Kidney (tissue), 22 donors: Measurements from ENCODE around the gene LONRF3. TPM values are rescaled to one million over a fixed set of nuclear protein-coding genes. Genes with fewer than 3 reads are reported as not detected.
A peak's percentile ranks its signal among the peaks of the same experiment; 100 is the strongest.

Experiments
- DNase-seq, 5 donors: peaks; one replicate each; pipeline ENCODE4 v3.0.0-alpha.2; 2013 to 2020
- FAIRE-seq: peaks from 2 replicates; lab custom pipeline; 2012; peaks lifted over from hg19 to GRCh38; lab: Jason Lieb, UNC
- H3K27ac ChIP-seq, 2 donors: one replicate each; pipeline ENCODE4 v1.7.0; 2013; ENCODE audit warnings: low read depth in 2 of 2, low read length in 2 of 2, inconsistent platforms in 1 of 2
- H3K27me3 ChIP-seq: one replicate; pipeline ENCODE4 v1.7.1; 2013; ENCODE audit warnings: low read length, inconsistent platforms; ENCODE audit not compliant: control insufficient read depth, insufficient read depth
- H3K36me3 ChIP-seq, 3 donors: one replicate each; pipeline versions ENCODE4 v1.7.0 to v1.7.1; 2013; ENCODE audit warnings: low read length in 3 of 3, control low read depth in 1 of 3, inconsistent platforms in 1 of 3; ENCODE audit not compliant: insufficient read depth in 3 of 3, control insufficient read depth in 2 of 3
- H3K4me1 ChIP-seq, 3 donors: one replicate each; pipeline versions ENCODE4 v1.7.0 to v1.7.1; 2013; ENCODE audit warnings: low read length in 3 of 3, inconsistent platforms in 1 of 3, low read depth in 1 of 3; ENCODE audit not compliant: control insufficient read depth in 2 of 3, insufficient read depth in 2 of 3
- H3K4me3 ChIP-seq, 3 donors: one replicate each; pipeline versions ENCODE4 v1.7.0 to v1.8.1; 2013; ENCODE audit warnings: low read length in 3 of 3, control low read depth in 1 of 3, inconsistent platforms in 1 of 3
- H3K9ac ChIP-seq, 3 donors: one replicate each; pipeline versions ENCODE4 v1.7.0 to v1.7.1; 2013; ENCODE audit warnings: low read length in 3 of 3, control low read depth in 1 of 3, inconsistent platforms in 1 of 3
- H3K9me3 ChIP-seq, 3 donors: one replicate each; pipeline versions ENCODE4 v1.7.0 to v1.7.1; 2013; ENCODE audit warnings: low read length in 3 of 3, control low read depth in 1 of 3, inconsistent platforms in 1 of 3; ENCODE audit not compliant: control insufficient read depth in 2 of 3, insufficient read depth in 1 of 3
- intact Hi-C: fragments of 100-400 bp; cut with DNase I; formaldehyde crosslinking; loops from one replicate; pipeline ENCODE4 v1.11.1; 2022
- long read RNA-seq, 10 donors: library from polyadenylated mRNA in 1 of 10; unstranded in 1 of 10; transcript quantifications; one replicate each; pipeline ENCODE4 v2.0.0 and lab custom pipeline, GENCODE V29; 2021 to 2026
- polyA plus RNA-seq: library from polyadenylated mRNA; stranded (reverse); fragments of 350-450 nt; fragmentation: Illumina TruSeq; extraction: RNeasy Lipid Tissue Mini Kit (QIAGEN cat#74804); gene quantifications from one replicate; pipeline ENCODE4 v1.2.3, GENCODE V29; 2014; ENCODE audit warnings: low read depth, low replicate concordance; ENCODE audit not compliant: insufficient read depth
- total RNA-seq: library from RNA; stranded (reverse); fragmentation: NEBNext Ultra II Directional; extraction: Animal tissue kit (Norgen Biotek cat#: 25700); gene quantifications from one replicate; pipeline ENCODE4 v1.2.1, GENCODE V29; 2021
- TF ChIP-seq, protein P1 (sequence below): IDR thresholded peaks from 3 replicates; pipeline ENCODE4 v1.5.1; 2012; ENCODE audit warnings: mild to moderate bottlenecking, moderate library complexity, borderline replicate concordance; ENCODE audit not compliant: insufficient read depth; ENCODE audit errors: extremely low read depth
- donor health status: control.
- donor health status: control.
- donor health status: control.
- donor health status: control.
- donor health status: control.
- donor health status: DM: yes; HTN: yes; CAD: no.
- donor health status: Normal renal cell carcinoma (clear cell type).

The LONRF3 gene
- total RNA-seq (5.5 TPM), polyA plus RNA-seq (0.67 TPM)
- long read RNA-seq, donor 1 = 0 reads
- long read RNA-seq, donor 2 = 0 reads
- long read RNA-seq, donor 3 = 0 reads
- long read RNA-seq, donor 4 = 0 reads
- long read RNA-seq, donor 5 = 0 reads
- long read RNA-seq, donor 6 = 0 reads
- long read RNA-seq, donor 7, partial matches to known transcripts = 2 of 2 reads
- long read RNA-seq, donor 7, other reads (novel, unspliced or antisense) = 0 of 2 reads
- long read RNA-seq, donor 8 = 0 reads
- long read RNA-seq, donor 9, partial matches to known transcripts = 0 of 1 reads
- long read RNA-seq, donor 9, other reads (novel, unspliced or antisense) = 0 of 1 reads
- long read RNA-seq, donor 10 = 0 reads

DNA sequence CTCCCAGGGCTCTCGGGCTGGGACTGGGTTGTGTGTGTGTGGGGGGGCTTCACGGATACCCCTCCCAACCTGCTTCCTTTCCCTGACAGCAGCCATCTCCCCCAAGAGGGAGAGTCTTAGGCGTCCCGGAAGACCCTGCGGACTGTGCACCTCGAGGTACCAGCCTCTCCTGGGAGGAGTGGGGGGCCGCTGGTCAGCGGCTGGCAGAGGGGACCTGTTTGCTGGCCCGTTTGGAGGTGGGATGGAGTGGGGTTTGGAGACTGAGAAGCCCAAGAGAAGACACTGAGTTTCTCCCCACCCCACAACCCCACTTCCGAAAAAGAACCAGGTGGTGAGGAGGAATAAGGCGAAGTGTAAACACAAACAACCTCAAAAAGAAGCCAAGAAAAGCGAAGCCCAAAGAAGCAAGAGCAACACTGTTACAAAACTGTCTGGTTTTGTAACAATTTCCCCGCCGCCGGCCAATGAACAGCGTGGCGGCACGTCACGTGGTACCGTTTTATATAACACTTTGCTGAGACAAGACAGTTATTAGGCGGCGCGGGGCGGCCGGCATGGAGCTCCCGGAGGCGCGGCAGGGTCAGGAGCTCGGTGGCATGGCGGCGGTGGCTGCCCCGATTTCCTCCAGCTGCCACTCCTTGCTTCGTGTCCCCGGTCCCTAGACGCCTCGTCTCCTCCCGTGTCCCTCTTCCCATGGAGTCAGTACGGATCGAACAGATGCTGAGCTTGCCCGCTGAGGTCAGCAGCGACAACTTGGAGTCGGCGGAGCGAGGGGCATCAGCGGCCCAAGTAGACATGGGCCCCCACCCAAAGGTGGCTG is at the start of gene LONRF3:
LONRF3 (plus strand) TSS at position 531 of the 820 bp plus-strand sequence; CDS start at position 694, 163 bp downstream.
- H3K27me3 ChIP-seq = peaks cover 14% of the 10 kb centered on the region
- intact Hi-C loops = no loop called here
- peak within 1 kb of the TSS in 2 of 3 donors; percentile 66 to 67 for H3K4me3 ChIP-seq
- peak within 1 kb of the TSS in 2 of 3 donors; percentile 48 to 77 for H3K9ac ChIP-seq
- peak; percentile 41 to 84 (median 53) for DNase-seq
- peak within 1 kb of the TSS; percentile 28 to 76 for H3K27ac ChIP-seq
- TF ChIP-seq, protein P1, sequence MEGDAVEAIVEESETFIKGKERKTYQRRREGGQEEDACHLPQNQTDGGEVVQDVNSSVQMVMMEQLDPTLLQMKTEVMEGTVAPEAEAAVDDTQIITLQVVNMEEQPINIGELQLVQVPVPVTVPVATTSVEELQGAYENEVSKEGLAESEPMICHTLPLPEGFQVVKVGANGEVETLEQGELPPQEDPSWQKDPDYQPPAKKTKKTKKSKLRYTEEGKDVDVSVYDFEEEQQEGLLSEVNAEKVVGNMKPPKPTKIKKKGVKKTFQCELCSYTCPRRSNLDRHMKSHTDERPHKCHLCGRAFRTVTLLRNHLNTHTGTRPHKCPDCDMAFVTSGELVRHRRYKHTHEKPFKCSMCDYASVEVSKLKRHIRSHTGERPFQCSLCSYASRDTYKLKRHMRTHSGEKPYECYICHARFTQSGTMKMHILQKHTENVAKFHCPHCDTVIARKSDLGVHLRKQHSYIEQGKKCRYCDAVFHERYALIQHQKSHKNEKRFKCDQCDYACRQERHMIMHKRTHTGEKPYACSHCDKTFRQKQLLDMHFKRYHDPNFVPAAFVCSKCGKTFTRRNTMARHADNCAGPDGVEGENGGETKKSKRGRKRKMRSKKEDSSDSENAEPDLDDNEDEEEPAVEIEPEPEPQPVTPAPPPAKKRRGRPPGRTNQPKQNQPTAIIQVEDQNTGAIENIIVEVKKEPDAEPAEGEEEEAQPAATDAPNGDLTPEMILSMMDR = no peak
- FAIRE-seq = no peak
- H3K9me3 ChIP-seq = no peaks in the 10 kb centered on the region
- H3K36me3 ChIP-seq = no peaks in the 10 kb centered on the region
- H3K4me1 ChIP-seq = peaks cover 0 to 2% (median 0%) of the 10 kb centered on the region in 3 donors

DNA sequence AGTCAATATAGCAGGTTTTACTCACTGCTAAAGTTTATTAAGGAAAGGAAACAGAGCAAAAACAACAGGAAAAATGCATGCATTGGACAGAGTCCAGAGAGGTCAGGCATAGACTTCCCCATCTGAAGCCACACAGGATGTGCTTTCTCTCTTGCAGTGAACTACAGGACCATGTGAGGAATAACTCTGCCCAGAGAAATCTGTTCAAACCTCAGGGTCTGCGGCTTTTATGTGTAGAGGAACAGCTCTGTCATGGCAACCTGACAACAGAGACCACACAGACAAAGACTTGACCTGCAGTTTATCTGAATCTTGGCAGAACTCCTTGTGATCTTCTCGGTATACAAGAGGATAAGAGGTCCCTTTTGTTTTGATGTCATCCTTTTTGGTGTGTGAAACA is 46.3 kb upstream of the LONRF3 start:
- no peak for FAIRE-seq
- Histone ChIP-seq H3K9ac (no peak overlapping the region), H3K9me3 (no peaks in the 10 kb centered on the region), H3K27ac (no peak overlapping the region), H3K4me1 (no peaks in the 10 kb centered on the region), H3K4me3 (no peak overlapping the region), H3K27me3 (no peaks in the 10 kb centered on the region), H3K36me3 (no peaks in the 10 kb centered on the region)
- DNase-seq = peak in 1 of 5 donors; percentile 41
- intact Hi-C loops = no loop called here
- TF ChIP-seq, protein P1 = no peak

DNA sequence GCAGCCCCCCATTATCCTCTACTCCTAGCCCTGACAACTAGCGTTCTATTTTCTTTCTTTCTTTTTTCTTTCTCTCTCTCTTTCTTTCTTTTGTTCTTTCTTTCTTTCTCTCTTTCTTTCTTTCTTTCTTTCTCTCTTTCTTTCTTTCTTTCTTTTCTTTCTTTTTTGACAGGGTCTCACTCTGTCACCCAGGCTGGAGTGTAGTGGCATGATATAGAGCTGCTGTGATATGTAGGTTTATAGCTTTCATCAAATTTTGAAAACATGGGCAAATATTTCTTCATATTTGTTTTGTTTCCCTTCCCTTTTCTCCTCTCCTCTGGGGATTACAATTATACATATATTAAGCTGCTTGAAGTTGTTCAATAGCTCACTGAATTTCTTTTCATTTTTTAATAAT is 39.1 kb upstream of the LONRF3 start:
- no peak for FAIRE-seq

More for the DNA sequence above, 39.1 kb upstream of the LONRF3 start:
- Histone ChIP-seq H3K9ac (no peak overlapping the region), H3K36me3 (no peaks in the 10 kb centered on the region), H3K27ac (no peak overlapping the region), H3K9me3 (no peaks in the 10 kb centered on the region), H3K4me3 (no peak overlapping the region), H3K4me1 (no peaks in the 10 kb centered on the region), H3K27me3 (no peaks in the 10 kb centered on the region)
- intact Hi-C loops = no loop called here
- DNase-seq = no peak
- TF ChIP-seq, protein P1 = no peak
